Heart left ventricle (tissue), 13 donors: ENCODE data around the gene MRPL4.

Source experiments
- CTCF ChIP-seq, 12 donors: fragments of 200-600 bp; sonication (generic) in 4 of 12; IDR thresholded peaks; one replicate each; pipeline versions ENCODE4 v1.5.0 to v1.8.0; 2018 to 2022; ENCODE audit warnings: antibody characterized with exemption in 12 of 12, mild to moderate bottlenecking in 5 of 12
- POLR2A ChIP-seq, 2 donors: fragments of 450-650 bp; IDR thresholded peaks; one replicate each; pipeline ENCODE4 v1.6.1; 2017; ENCODE audit warnings: antibody characterized with exemption in 2 of 2, mild to moderate bottlenecking in 2 of 2, moderate library complexity in 2 of 2
- donor health status: ischemic (EF 13 %, LVEDD 7.1; RV severe dilation, severe dysfunction).
- donor health status: DM: no; HTN: yes; CAD: no.
- donor health status: DM: no; HTN: no; CAD: no.
- donor health status: ischemic (EF 25% LVEDD 6.9; RV normal size, moderate dysfunction).
- donor health status: ischemic (EF 25% LVEDD 5.7; RV mildly dilated, moderate dysfunction).
- donor health status: ischemic (EF 35%, LVEDD 5.7; RV mildly dilated, moderate dysfunction).
- donor health status: nonischemic (EF 11% LVEDD 7.7; RV severe dilation, severe dysfunction).
- donor health status: DM: yes; HTN: yes; CAD: no.
- donor health status: PGD.
- donor health status: ischemic (EF 29% LVEDD 5.4; RV normal size, mild dysfunction).
- donor health status: nonischemic (EF 23%, LVEDD 6.1; RV moderate dilation, normal function).

GRCh38 chr19:10306327-10306726, 54.3 kb downstream of the MRPL4 start:
- TF ChIP-seq CTCF (IDR thresholded peaks at IDR 0.05), result no peak
- TF ChIP-seq POLR2A (IDR thresholded peaks at IDR 0.05), result no peak
